HS-5 (cell line): ENCODE data around the gene NKX3-2.

Experiments
- DNase-seq: peaks from one replicate; pipeline ENCODE4 v3.0.0-alpha.2; 2012; ENCODE audit warnings: low read depth

The NKX3-2 gene

DNA sequence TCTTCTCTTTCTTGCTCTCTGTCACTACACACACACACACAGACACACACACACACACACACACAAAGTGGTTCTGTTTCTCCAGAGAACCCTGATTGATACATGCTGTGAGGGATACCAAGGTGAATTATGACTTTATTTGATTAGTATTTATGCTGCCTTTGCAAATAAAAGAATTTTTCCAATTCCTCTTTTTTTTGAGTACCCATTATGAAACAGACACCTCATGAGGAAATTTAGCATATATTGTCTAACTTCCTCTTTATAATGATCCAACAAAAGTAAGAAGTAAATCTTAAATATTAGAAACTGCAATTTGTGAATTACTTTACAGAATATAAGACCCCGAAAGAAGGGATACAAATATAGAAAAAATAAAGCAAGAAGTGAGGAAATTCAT is 45.8 kb downstream of the NKX3-2 start:
- DNase-seq = no peak

DNA sequence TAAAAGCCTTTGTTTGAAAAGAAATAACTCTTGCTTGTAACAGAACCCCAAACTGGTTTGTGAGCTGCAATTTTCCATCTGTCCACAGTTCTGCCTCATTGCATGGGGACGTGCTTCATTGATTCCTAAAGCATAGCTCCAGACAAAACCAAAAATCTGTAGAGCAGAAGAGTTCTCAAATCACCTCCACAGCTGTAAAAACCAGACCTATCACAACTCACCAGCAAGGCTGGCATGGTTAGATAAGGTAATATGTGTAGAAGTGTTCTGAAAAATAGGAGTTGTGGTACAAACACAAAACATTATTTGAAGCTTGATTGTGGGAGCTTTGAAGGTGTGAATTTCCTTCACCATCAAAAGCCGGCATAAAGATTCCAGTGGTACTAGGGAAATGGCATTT is 47.7 kb downstream of the NKX3-2 start:
- no peak for DNase-seq

DNA sequence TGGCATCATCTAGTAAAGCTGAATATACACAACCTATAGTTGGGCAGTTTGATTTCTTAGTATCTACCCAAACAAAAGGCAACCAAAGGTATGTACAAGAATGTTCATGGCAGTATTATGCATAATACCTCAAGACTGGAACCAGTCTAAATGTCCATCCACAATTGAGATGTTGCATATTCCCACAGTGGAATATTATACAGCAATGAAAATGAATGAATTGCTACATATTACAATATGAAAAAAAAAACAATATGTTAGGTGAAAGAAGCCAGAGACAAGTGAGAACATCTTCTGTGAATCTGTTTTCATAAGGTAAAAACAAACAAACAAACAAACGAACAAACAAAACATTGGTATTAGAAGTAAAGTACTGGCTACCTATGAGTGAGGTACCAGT is 48.6 kb downstream of the NKX3-2 start:
- DNase-seq = no peak

GRCh38 chr4:13493793-13494192 is 50.5 kb downstream of the NKX3-2 start:
- DNase-seq = no peak

DNA sequence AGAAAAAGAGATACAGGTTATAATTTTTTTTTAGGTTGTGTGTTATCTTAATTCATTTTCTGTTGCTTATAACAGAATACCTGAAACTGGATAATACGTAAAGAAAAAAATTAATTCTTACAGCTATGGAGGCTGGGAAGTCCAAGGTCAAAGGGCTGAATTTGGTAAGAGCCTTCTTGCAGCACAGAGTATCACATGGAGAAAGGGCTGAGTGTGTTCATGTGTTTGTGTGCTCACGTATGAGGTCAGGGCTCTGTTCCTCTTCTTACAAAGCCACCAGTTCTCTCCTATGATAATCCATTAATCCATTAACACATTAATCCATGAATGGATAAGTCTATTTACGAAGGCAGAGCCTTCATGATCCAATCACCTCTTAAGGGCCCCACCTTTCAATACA is 51.6 kb downstream of the NKX3-2 start:
- DNase-seq = no peak
